NCI-H345 treated with DMSO at 0.1 percent for 48 hours (cell line): Measurements from ENCODE around the gene ERFE.

ENCODE experiments used
- DNase-seq: peaks from one replicate; lab custom pipeline; 2025; ENCODE audit not compliant: unreplicated experiment; lab: John Stamatoyannopoulos, UW

ERFE gene

GRCh38 chr2:238138331-238139195 is 20.2 kb upstream of the ERFE start, which contains the start of gene KLHL30:
TSS of gene KLHL30 (plus strand) at chr2:238138668. CDS start at chr2:238140755, 2,087 bp downstream.
- no peak for DNase-seq

GRCh38 chr2:238139196-238140039 is 19.4 kb upstream of the ERFE start:
- DNase-seq = no peak

GRCh38 chr2:238140040-238140439 is 18.7 kb upstream of the ERFE start:
- no peak for DNase-seq

- no peak for DNase-seq
Observed at GRCh38 chr2:238140721-238141540, 17.8 kb upstream of the ERFE start.

- DNase-seq = no peak
Observed at GRCh38 chr2:238141541-238142318, 17.0 kb upstream of the ERFE start.

DNA sequence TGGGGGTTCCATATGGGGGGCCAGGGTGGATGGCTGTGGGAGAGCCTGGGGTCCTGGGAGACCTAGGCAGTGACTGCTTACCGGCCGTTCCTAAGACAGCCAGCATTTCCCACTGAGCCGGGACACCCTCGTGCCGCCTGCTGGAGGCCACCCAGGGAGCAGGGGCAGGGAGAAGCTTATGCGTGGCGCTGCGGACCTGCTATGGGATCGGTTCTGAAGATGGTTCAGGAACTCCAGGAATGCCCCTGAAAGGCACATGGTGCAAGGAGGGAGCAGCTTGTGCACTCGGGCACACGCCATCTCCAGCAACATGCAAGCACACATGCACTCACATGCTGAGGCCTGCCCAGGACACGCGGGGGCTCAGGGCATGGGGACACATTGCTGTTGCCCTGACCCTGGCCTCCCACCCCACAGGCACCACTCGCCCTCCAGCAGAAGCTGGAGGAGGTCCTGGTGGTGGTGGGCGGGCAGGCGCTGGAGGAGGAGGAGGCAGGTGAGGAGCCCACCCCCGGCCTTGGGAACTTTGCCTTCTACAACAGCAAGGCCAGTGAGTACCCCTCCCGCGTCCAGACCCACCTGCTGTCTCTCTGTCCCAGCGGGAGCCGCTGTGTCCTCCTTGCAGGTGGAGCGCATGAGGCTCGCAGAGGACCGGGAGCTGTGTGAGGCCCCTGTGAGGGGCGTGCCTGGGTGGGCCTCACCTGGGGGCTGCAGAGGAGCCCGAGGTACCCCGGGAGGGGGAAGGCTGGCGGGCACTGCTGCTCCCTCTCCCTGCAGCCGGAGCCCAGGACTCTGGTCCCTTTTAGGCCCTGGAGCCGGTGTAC is 16.2 kb upstream of the ERFE start:
- DNase-seq = no peak

GRCh38 chr2:238143239-238143951 is 15.4 kb upstream of the ERFE start:
- DNase-seq = no peak

DNA sequence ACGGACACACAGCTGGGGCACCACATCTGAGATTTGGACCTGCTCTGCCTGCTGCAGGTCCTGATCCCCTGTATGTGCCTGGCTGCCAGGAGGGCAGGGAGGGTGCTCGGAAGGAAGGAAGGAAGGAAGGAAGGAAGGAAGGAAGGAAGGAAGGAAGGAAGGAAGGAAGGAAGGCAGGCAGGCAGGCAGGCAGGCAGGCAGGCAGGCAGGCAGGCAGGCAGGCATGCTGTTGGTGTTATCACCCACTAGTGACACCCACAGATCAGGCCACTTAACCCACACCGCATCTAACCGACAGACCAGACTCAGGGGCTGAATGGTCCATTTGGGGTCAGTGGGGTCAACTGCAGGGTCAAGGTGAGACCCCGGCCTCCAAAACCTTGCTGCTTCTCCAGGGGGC is 14.5 kb upstream of the ERFE start:
- DNase-seq = no peak

- DNase-seq = no peak
Observed at GRCh38 chr2:238145046-238145445, 13.7 kb upstream of the ERFE start.

DNA sequence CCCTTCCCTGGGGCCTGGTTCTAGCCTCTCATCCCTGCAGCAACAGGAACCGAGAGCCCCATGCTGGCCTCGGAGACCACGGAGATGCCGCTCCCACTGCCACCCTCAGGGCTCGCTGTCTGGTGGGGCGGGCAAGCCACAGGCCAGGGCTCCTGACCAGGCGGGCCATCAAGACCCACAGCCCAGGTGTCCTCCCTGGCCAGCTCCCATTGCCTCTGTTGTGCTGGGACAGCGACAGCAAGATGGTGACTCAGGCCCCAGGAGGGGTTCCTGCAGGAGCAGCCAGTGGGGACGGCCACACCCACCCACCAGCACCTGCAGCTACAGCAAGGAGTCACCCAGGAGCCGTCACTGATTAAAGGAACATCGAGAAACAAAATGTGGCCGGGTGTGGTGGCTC is 12.9 kb upstream of the ERFE start:
- DNase-seq = no peak

GRCh38 chr2:238146884-238147544 is 11.8 kb upstream of the ERFE start:
- DNase-seq = no peak

- no peak for DNase-seq
Observed at GRCh38 chr2:238148981-238149380, 9.8 kb upstream of the ERFE start.

DNA sequence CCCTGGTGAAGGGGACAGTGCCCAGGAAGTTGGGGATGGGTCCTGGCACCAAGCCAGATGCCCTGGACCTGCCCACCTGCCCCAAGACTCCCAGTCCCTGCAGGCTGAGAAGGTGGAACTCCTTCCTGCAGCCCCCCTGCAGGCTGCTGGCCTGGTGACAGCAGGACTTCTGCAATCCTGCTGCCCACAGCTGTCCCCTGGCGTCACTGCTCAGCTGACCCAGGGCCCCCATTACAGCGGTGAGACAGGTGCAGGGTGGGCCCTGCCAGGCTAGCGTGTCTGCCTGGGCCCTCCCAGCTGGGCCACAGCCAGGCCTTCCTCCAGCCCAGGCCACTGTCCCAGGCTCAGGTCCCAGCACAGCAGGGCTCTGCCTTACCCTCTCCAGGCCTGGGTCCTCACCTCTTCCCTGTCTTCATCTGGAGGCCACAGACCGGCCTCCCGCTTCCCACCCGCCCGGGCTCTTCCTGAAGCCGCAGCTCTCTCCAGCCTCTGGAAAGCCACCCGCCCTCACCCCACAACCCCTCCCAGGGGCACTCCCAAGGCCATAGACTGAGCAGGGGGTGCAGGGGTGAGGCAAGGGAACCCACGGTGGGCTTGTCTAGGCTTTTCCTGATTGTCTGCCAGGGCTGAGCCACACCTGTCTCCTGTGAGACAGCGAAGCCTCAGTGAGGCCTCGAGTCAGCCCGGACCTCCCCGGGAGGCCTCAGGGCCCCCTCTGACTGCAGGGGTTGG is 8.8 kb upstream of the ERFE start:
- no peak for DNase-seq

DNA sequence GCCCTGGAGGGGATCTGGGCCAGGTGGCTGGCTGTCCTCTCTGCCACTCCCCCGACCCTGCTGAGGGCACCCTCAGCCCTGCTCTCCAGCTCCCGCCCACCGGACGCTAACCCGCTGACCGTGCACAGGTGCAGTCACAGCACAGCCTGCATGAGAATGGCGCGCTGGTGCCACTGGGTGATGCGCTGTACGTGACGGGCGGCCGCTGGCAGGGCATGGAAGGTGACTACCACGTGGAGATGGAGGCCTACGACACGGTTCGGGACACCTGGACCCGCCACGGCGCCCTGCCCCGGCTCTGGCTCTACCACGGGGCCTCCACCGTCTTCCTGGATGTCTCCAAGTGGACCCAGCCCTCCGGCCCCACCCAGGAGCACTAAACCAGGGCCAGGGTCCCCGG is 8.1 kb upstream of the ERFE start:
- DNase-seq = no peak

GRCh38 chr2:238151205-238151604 is 7.6 kb upstream of the ERFE start:
- DNase-seq = no peak

DNA sequence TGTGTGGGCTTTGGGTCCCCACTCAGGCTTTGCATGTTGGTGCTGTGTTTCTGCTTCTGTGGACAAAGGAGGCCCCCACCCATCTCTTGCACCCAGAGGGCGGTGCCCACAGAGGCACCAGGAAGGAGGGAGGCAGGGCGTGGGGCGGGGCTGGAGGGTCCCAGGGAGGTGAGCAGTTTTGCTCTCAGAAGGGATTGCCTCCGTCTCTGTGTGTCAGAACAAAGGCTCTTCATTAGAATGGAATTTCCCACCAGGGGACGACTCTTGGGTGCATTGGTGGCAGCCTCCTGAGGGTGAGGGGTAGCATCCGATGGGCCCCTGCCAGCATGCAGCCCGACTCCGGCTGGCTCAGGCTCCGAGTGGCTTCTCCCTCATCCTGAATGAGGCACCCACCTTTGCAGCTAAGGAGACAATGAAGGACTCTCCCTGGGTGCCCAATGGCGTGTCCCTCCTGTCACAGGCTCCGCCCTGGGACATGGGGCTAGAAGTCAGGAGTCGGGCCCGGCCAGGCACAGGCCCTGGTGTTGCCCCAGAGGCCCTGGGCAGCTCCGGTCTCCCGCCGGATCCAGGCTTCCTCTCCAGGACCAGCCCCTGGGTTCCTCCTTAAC is 7.0 kb upstream of the ERFE start:
- no peak for DNase-seq
